GM12878 (cell line): Measurements from ENCODE around the gene AK5. TPM values are rescaled to one million over a fixed set of nuclear protein-coding genes. Genes with fewer than 3 reads are reported as not detected.

Source experiments
- ATAC-seq: fragments of 200-7000 bp; cut with Tn5 transposase; 3 replicates; pipeline ENCODE4 v1.9.1; 2020; ENCODE audit warnings: mild to moderate bottlenecking, moderate library complexity
- BruUV-seq: library from RNA; stranded (reverse); fragments of 400-500 nt; replicated peaks from 2 replicates; lab custom pipeline; 2021; lab: Mats Ljungman, UMichigan
- CTCF ChIA-PET: fragments of 300-600 bp; sonication (Branson Sonifier 250); formaldehyde crosslinking; extraction: SDS; loops from one replicate; lab custom pipeline; 2021; ENCODE audit warnings: inconsistent platforms; lab: Yijun Ruan, JAX
- POLR2A ChIA-PET: fragments of 350-600 bp; formaldehyde crosslinking; extraction: SDS; loops from one replicate; lab custom pipeline; 2021; ENCODE audit warnings: inconsistent platforms; lab: Charles Lee
- RAD21 ChIA-PET: fragments of 300-600 bp; sonication (Branson Sonifier 250); formaldehyde crosslinking; loops from one replicate; lab custom pipeline; 2023; ENCODE audit warnings: antibody characterized with exemption; ENCODE audit not compliant: unreplicated experiment; lab: Charles Lee
- SMC1A ChIA-PET: fragments of 300-600 bp; sonication (Branson Sonifier 250); formaldehyde crosslinking; loops from one replicate; lab custom pipeline; 2023; ENCODE audit not compliant: unreplicated experiment, uncharacterized antibody; lab: Charles Lee
- DNase-seq: peaks from one replicate; pipeline ENCODE4 v3.0.0-alpha.2; 2011; ENCODE audit warnings: low read depth, low spot score
- FAIRE-seq: peaks from 3 replicates; lab custom pipeline; 2011; peaks lifted over from hg19 to GRCh38; lab: Jason Lieb, UNC
- H2AFZ ChIP-seq: 2 replicates; pipeline ENCODE4 v1.6.0; 2011; ENCODE audit warnings: low read depth, low read length, control low read depth; ENCODE audit not compliant: control insufficient read depth
- H3K27ac ChIP-seq: 2 replicates; pipeline ENCODE4 v1.5.1; 2011; ENCODE audit warnings: control low read depth; ENCODE audit not compliant: control insufficient read depth, insufficient read depth
- H3K27me3 ChIP-seq, 2 experiments: replicated peaks in 1 of 2; 2 replicates each; pipeline versions ENCODE4 v1.6.0 to v1.6.1; 2011; ENCODE audit warnings: low read length in 1 of 2; ENCODE audit not compliant: control insufficient read depth in 2 of 2, insufficient read depth in 2 of 2
- H3K36me3 ChIP-seq, 2 experiments: 2 replicates each; pipeline ENCODE4 v1.5.1; 2011; ENCODE audit warnings: low read length in 1 of 2; ENCODE audit not compliant: control insufficient read depth in 2 of 2, insufficient read depth in 2 of 2
- H3K4me1 ChIP-seq: 2 replicates; pipeline ENCODE4 v1.6.1; 2011; ENCODE audit warnings: mild to moderate bottlenecking, low read length, moderate library complexity, mixed read lengths; ENCODE audit not compliant: control insufficient read depth, insufficient read depth
- H3K4me2 ChIP-seq: 2 replicates; pipeline ENCODE4 v1.6.0; 2011; ENCODE audit warnings: control low read depth; ENCODE audit not compliant: control insufficient read depth, insufficient read depth
- H3K4me3 ChIP-seq: fragments of 200-600 bp; sonication (generic); 2 replicates; pipeline ENCODE4 v1.5.1; 2016
- H3K79me2 ChIP-seq: 2 replicates; pipeline ENCODE4 v1.6.0; 2011; ENCODE audit warnings: low read length; ENCODE audit not compliant: control insufficient read depth, insufficient read depth
- H3K9ac ChIP-seq: 2 replicates; pipeline ENCODE4 v1.8.0; 2011; ENCODE audit warnings: low read length, control low read depth, mixed read lengths; ENCODE audit not compliant: control insufficient read depth, insufficient read depth
- H3K9me3 ChIP-seq: replicated peaks from 3 replicates; pipeline ENCODE4 v1.5.1; 2011; ENCODE audit warnings: mild to moderate bottlenecking, low read length; ENCODE audit not compliant: control insufficient read depth, insufficient read depth
- H4K20me1 ChIP-seq: 2 replicates; pipeline ENCODE4 v1.6.0; 2011; ENCODE audit not compliant: control insufficient read depth, insufficient read depth
- ASH2L ChIP-seq: fragments of 300-600, 200-600 bp; sonication (generic); IDR thresholded peaks from 2 replicates; pipeline ENCODE4 v1.6.1; 2017; ENCODE audit warnings: low read depth, mild to moderate bottlenecking, borderline replicate concordance
- BHLHE40 ChIP-seq, 2 experiments: fragments of 450-650 bp in 1 of 2; IDR thresholded peaks; 2 replicates each; pipeline ENCODE4 v1.6.1; 2011 to 2017; ENCODE audit warnings: low read depth in 2 of 2, borderline replicate concordance in 1 of 2, improper control_type of control experiment in 1 of 2, low read length in 1 of 2, mild to moderate bottlenecking in 1 of 2
- EP300 ChIP-seq, 2 experiments: fragments of 150-350 bp in 1 of 2; IDR thresholded peaks; 2 replicates each; pipeline ENCODE4 v1.6.1; 2011 to 2012; ENCODE audit warnings: low read depth in 2 of 2, low read length in 2 of 2, borderline replicate concordance in 1 of 2, improper control_type of control experiment in 1 of 2, inconsistent platforms in 1 of 2; ENCODE audit not compliant: control insufficient read depth in 1 of 2
- EZH2 ChIP-seq: IDR thresholded peaks from 2 replicates; pipeline ENCODE4 v1.6.1; 2012; ENCODE audit warnings: low read depth, mild to moderate bottlenecking, control low read depth, inconsistent platforms, low read length, borderline replicate concordance; ENCODE audit not compliant: control insufficient read depth
- GABPA ChIP-seq: IDR thresholded peaks from 2 replicates; pipeline ENCODE4 v1.6.1; 2014; ENCODE audit warnings: antibody characterized with exemption, low read depth, mild to moderate bottlenecking, inconsistent platforms
- GATAD2B ChIP-seq: fragments of 450-650 bp; conservative IDR thresholded peaks from 2 replicates; pipeline ENCODE4 v1.6.1; 2017; ENCODE audit warnings: low read depth, mild to moderate bottlenecking, moderate library complexity
- JUND ChIP-seq: IDR thresholded peaks from 2 replicates; pipeline ENCODE4 v1.6.1; 2012; ENCODE audit warnings: low read depth, mild to moderate bottlenecking, low read length, improper control_type of control experiment, moderate library complexity
- KLF5 ChIP-seq: fragments of 450-650 bp; IDR thresholded peaks from 2 replicates; pipeline ENCODE4 v1.6.1; 2014; ENCODE audit warnings: mild to moderate bottlenecking; ENCODE audit not compliant: partially characterized antibody
- MTA3 ChIP-seq: IDR thresholded peaks from 2 replicates; pipeline ENCODE4 v1.6.1; 2012; ENCODE audit warnings: low read length, inconsistent platforms, borderline replicate concordance
- RELA ChIP-seq: fragments of 450-650 bp; IDR thresholded peaks from 2 replicates; pipeline ENCODE4 v1.8.0; 2014; ENCODE audit warnings: borderline replicate concordance; ENCODE audit not compliant: partially characterized antibody
- SIN3A ChIP-seq: IDR thresholded peaks from 2 replicates; pipeline ENCODE4 v1.6.1; 2012; ENCODE audit warnings: low read depth, low read length, improper control_type of control experiment
- SMC3 ChIP-seq: IDR thresholded peaks from 2 replicates; pipeline ENCODE4 v1.6.1; 2011; ENCODE audit warnings: low read length, improper control_type of control experiment, borderline replicate concordance
- STAT3 ChIP-seq: IDR thresholded peaks from 2 replicates; pipeline ENCODE4 v1.6.1; 2011; ENCODE audit warnings: low read depth, low read length, improper control_type of control experiment
- TCF12 ChIP-seq: IDR thresholded peaks from 2 replicates; pipeline ENCODE4 v1.6.1; 2011; ENCODE audit warnings: low read depth, mild to moderate bottlenecking, low read length
- WGBS: methylation state at CpG from one replicate; pipeline ENCODE4 v1.1.6; 2016; ENCODE audit warnings: low lambda C conversion rate; ENCODE audit not compliant: insufficient replicate concordance, insufficient coverage; ENCODE audit errors: missing lambda C conversion rate; 5-methylcytosine and 5-hydroxymethylcytosine counted together
- in situ Hi-C: fragments of 300-500 bp; cut with MboI; formaldehyde crosslinking; loops from 9 replicates; pipeline ENCODE4 v1.14.3; 2018; ENCODE audit warnings: mixed read lengths
- intact Hi-C: fragments of 100-400 bp; cut with micrococcal nuclease; formaldehyde crosslinking; loops from one replicate; pipeline ENCODE4 v1.14.2; 2022; ENCODE audit not compliant: unreplicated experiment
- polyA plus RNA-seq, 11 experiments: library from polyadenylated mRNA; depleted of rRNA in 4 of 11; unstranded in 6 of 11; stranded (reverse) in 5 of 11; fragments of >200 nt; fragmentation: Nextera tagmentation in 4 of 11; fragmentation: Illumina TruSeq in 1 of 11; extraction: Ambion mirVana in 4 of 11; extraction: Trizol in 1 of 11; gene quantifications; 1 replicate in 1 of 11; 2 replicates in 10 of 11; pipeline versions ENCODE4 v1.2.1 to v1.2.3, GENCODE V29; 2011 to 2016; ENCODE audit warnings: inconsistent platforms in 2 of 11, missing spikeins in 2 of 11, low read depth in 1 of 11
- total RNA-seq, 4 experiments: library from RNA; depleted of rRNA in 3 of 4; stranded (reverse); fragments of >200 nt in 3 of 4; fragmentation: Illumina TruSeq in 1 of 4; extraction: Trizol in 1 of 4; gene quantifications; 2 replicates each; pipeline versions ENCODE4 v1.2.1 to v1.2.3, GENCODE V29; 2013 to 2021
- TF ChIP-seq, protein P1 (sequence below): fragments of 450-650 bp; IDR thresholded peaks from 2 replicates; pipeline ENCODE4 v1.6.1; 2017; ENCODE audit warnings: mild to moderate bottlenecking, moderate library complexity

The AK5 gene
- total and polyA plus RNA-seq, 10 of the 15 experiments (the other 5 are each of a cell fraction or from before 2014, with no cell fraction given) = 0.08 to 0.33 TPM; not detected in 8

DNA sequence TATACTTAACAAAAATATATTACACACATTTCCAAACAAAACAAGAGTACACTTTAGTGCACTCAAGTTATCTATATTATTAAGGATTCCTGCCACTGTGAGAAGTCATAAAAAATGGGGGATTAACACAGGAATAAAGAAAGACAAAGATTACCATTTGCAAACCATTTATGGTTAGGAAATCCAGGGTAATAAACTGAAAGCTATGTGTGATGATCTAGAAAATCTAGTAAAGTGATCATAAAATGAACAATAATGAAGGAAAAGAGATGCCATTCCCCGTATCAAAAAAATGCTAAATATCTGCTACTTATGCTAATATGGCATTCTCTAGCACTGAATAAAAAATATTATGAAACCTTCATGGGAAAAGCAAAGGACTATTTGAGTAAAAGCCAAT, 101.4 kb downstream of the AK5 start:
- Histone ChIP-seq H3K36me3 (no peaks in the 10 kb centered on the region), H3K4me2 (no peak overlapping the region), H3K79me2 (no peaks in the 10 kb centered on the region), H3K9ac (no peak overlapping the region), H3K4me1 (no peaks in the 10 kb centered on the region), H3K27me3 (no peaks in the 10 kb centered on the region; a peak in 1 of 4 replicates), H2AFZ (no peak overlapping the region), H3K27ac (no peak overlapping the region), H3K4me3 (no peak overlapping the region), H4K20me1 (no peaks in the 10 kb centered on the region), H3K9me3 (no peaks in the 10 kb centered on the region)
- SMC1A ChIA-PET = no interaction called here
- no peak for TF ChIP-seq SMC3
- TF ChIP-seq BHLHE40 (IDR thresholded peaks at IDR 0.05; ENCODE audit: borderline replicate concordance in 1 of 2, low read depth in 2 of 2, low read length in 1 of 2) = no peak
- TF ChIP-seq EZH2 = no peak
- TF ChIP-seq KLF5 = no peak
- no peak for TF ChIP-seq MTA3
- TF ChIP-seq TCF12 = no peak
- no peak for TF ChIP-seq GABPA
- TF ChIP-seq ASH2L = no peak
- TF ChIP-seq STAT3 = no peak
- TF ChIP-seq EP300 (IDR thresholded peaks at IDR 0.05; ENCODE audit: borderline replicate concordance in 1 of 2, control insufficient read depth in 1 of 2, low read depth in 2 of 2, low read length in 2 of 2) = no peak
- TF ChIP-seq SIN3A = no peak
- no peak for TF ChIP-seq JUND
- no peak for TF ChIP-seq GATAD2B
- TF ChIP-seq RELA = no peak
- TF ChIP-seq, protein P1, sequence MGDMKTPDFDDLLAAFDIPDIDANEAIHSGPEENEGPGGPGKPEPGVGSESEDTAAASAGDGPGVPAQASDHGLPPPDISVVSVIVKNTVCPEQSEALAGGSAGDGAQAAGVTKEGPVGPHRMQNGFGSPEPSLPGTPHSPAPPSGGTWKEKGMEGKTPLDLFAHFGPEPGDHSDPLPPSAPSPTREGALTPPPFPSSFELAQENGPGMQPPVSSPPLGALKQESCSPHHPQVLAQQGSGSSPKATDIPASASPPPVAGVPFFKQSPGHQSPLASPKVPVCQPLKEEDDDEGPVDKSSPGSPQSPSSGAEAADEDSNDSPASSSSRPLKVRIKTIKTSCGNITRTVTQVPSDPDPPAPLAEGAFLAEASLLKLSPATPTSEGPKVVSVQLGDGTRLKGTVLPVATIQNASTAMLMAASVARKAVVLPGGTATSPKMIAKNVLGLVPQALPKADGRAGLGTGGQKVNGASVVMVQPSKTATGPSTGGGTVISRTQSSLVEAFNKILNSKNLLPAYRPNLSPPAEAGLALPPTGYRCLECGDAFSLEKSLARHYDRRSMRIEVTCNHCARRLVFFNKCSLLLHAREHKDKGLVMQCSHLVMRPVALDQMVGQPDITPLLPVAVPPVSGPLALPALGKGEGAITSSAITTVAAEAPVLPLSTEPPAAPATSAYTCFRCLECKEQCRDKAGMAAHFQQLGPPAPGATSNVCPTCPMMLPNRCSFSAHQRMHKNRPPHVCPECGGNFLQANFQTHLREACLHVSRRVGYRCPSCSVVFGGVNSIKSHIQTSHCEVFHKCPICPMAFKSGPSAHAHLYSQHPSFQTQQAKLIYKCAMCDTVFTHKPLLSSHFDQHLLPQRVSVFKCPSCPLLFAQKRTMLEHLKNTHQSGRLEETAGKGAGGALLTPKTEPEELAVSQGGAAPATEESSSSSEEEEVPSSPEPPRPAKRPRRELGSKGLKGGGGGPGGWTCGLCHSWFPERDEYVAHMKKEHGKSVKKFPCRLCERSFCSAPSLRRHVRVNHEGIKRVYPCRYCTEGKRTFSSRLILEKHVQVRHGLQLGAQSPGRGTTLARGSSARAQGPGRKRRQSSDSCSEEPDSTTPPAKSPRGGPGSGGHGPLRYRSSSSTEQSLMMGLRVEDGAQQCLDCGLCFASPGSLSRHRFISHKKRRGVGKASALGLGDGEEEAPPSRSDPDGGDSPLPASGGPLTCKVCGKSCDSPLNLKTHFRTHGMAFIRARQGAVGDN = no peak
- ATAC-seq (no peak), FAIRE-seq (no peak), DNase-seq (no peak)
- RAD21 ChIA-PET = no interaction called here
- intact Hi-C loops (no loop called here), in situ Hi-C loops (no loop called here)
- WGBS = 0% methylated on average over 1 of the region's 1 CpG
- no TSS peak for BruUV-seq
- CTCF ChIA-PET = no interaction called here
- POLR2A ChIA-PET = interaction anchor here (0.5 kb wide), 1 partner anchor 129 kb away, joined by 3 read pairs; no protein-coding TSS in a partner anchor
